Gastrocnemius medialis (tissue), 4 donors: ENCODE results near the gene CACNA1S.

Experiments
- POLR2A ChIP-seq, 2 donors: fragments of 450-650 bp; IDR thresholded peaks; one replicate each; pipeline ENCODE4 v1.6.1; 2017; ENCODE audit warnings: antibody characterized with exemption in 2 of 2, mild to moderate bottlenecking in 2 of 2, moderate library complexity in 2 of 2
- TF ChIP-seq, protein P1 (sequence below), 5 experiments: fragments of 450-650 bp in 3 of 5; fragments of 200-600 bp in 2 of 5; sonication (generic) in 2 of 5; IDR thresholded peaks in 4 of 5; conservative IDR thresholded peaks in 1 of 5; 1 replicate in 4 of 5; 2 replicates in 1 of 5; pipeline ENCODE4 v1.5.1; 2016 to 2019; ENCODE audit warnings: antibody characterized with exemption in 5 of 5, mild to moderate bottlenecking in 3 of 5, moderate library complexity in 3 of 5

DNA sequence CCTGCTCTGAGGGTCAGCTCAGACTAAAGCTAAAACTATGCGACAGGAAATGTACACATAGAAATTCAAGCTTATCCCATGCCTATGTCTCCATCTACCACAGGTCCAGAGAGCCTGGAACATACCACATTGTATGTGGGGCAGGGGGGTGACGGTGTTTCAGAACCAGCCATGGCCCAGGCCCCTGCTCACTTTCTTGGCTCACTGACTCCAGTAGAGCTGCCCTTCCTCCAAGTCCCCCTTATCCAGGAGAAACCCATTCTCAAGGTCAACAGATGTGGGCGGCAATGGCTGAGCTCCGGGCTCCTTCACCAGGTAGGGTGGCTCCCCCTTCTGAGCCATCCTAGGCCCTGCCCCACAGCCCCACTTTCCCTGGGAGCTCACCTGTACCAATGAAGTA is 21.0 kb downstream of the CACNA1S start:
- TF ChIP-seq, protein P1, sequence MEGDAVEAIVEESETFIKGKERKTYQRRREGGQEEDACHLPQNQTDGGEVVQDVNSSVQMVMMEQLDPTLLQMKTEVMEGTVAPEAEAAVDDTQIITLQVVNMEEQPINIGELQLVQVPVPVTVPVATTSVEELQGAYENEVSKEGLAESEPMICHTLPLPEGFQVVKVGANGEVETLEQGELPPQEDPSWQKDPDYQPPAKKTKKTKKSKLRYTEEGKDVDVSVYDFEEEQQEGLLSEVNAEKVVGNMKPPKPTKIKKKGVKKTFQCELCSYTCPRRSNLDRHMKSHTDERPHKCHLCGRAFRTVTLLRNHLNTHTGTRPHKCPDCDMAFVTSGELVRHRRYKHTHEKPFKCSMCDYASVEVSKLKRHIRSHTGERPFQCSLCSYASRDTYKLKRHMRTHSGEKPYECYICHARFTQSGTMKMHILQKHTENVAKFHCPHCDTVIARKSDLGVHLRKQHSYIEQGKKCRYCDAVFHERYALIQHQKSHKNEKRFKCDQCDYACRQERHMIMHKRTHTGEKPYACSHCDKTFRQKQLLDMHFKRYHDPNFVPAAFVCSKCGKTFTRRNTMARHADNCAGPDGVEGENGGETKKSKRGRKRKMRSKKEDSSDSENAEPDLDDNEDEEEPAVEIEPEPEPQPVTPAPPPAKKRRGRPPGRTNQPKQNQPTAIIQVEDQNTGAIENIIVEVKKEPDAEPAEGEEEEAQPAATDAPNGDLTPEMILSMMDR (IDR thresholded peaks at IDR 0.05 in 4 of 5, conservative IDR thresholded peaks at IDR 0.05 in 1 of 5), result no peak
- no peak for TF ChIP-seq POLR2A (IDR thresholded peaks at IDR 0.05)
